Neuronal stem cell (in vitro differentiated cells): Measurements from ENCODE around the gene ADCY7.

Experiments
- DNase-seq: peaks from one replicate; pipeline ENCODE4 v3.0.0-alpha.2; 2013; ENCODE audit warnings: low spot score
- H2AFZ ChIP-seq: one replicate; pipeline ENCODE4 v1.6.1; 2013; ENCODE audit warnings: mild to moderate bottlenecking, low read length, inconsistent platforms
- H2AK5ac ChIP-seq: 2 replicates; pipeline ENCODE4 v1.6.1; 2013; ENCODE audit warnings: low read depth, mild to moderate bottlenecking, inconsistent platforms, low read length, moderate library complexity, mixed read lengths
- H2BK120ac ChIP-seq: 2 replicates; pipeline ENCODE4 v1.6.1; 2013; ENCODE audit warnings: low read depth, mild to moderate bottlenecking, inconsistent platforms, low read length, moderate library complexity, mixed read lengths
- H2BK12ac ChIP-seq: one replicate; pipeline ENCODE4 v1.6.1; 2013; ENCODE audit warnings: low read length, inconsistent platforms
- H2BK15ac ChIP-seq: 2 replicates; pipeline ENCODE4 v1.6.1; 2013; ENCODE audit warnings: mild to moderate bottlenecking, low read length, inconsistent platforms, mixed read lengths
- H2BK5ac ChIP-seq: one replicate; pipeline ENCODE4 v1.6.1; 2013; ENCODE audit warnings: inconsistent platforms, mild to moderate bottlenecking, low read length, moderate library complexity
- H3K14ac ChIP-seq: one replicate; pipeline ENCODE4 v1.6.1; 2013; ENCODE audit warnings: low read length, inconsistent platforms
- H3K18ac ChIP-seq: 2 replicates; pipeline ENCODE4 v1.6.1; 2013; ENCODE audit warnings: low read length, inconsistent platforms
- H3K23ac ChIP-seq: 2 replicates; pipeline ENCODE4 v1.6.1; 2013; ENCODE audit warnings: low read depth, mild to moderate bottlenecking, mixed read lengths, low read length, inconsistent platforms; ENCODE audit not compliant: poor library complexity
- H3K27ac ChIP-seq: replicated peaks from 3 replicates; pipeline ENCODE4 v1.5.1; 2013; ENCODE audit warnings: low read length, inconsistent platforms
- H3K27me3 ChIP-seq, 3 experiments: 2 replicates each; pipeline ENCODE4 v1.6.1; 2013; ENCODE audit warnings: low read length in 3 of 3, mild to moderate bottlenecking in 2 of 3, inconsistent platforms in 1 of 3, low read depth in 1 of 3, mixed read lengths in 1 of 3, moderate library complexity in 1 of 3; ENCODE audit not compliant: control insufficient read depth in 3 of 3, insufficient read depth in 3 of 3
- H3K36me3 ChIP-seq, 2 donors: replicated peaks in 1 of 2; 2 replicates each; pipeline ENCODE4 v1.6.1; 2013; ENCODE audit warnings: low read length in 2 of 2; ENCODE audit not compliant: control insufficient read depth in 2 of 2, insufficient read depth in 2 of 2
- H3K4ac ChIP-seq: 2 replicates; pipeline ENCODE4 v1.6.1; 2013; ENCODE audit warnings: inconsistent platforms, mild to moderate bottlenecking, low read length, moderate library complexity
- H3K4me1 ChIP-seq, 2 donors: 1 replicate in 1 of 2; 2 replicates in 1 of 2; pipeline ENCODE4 v1.6.1; 2013; ENCODE audit warnings: low read length in 2 of 2, low read depth in 1 of 2; ENCODE audit not compliant: control insufficient read depth in 2 of 2, insufficient read depth in 1 of 2
- H3K4me2 ChIP-seq: one replicate; pipeline ENCODE4 v1.6.1; 2013; ENCODE audit warnings: mild to moderate bottlenecking, low read length, inconsistent platforms; ENCODE audit not compliant: insufficient read depth, poor library complexity, severe bottlenecking
- H3K4me3 ChIP-seq, 2 donors: 2 replicates each; pipeline ENCODE4 v1.5.1; 2013; ENCODE audit warnings: low read length in 2 of 2, mild to moderate bottlenecking in 2 of 2, inconsistent platforms in 1 of 2, moderate library complexity in 1 of 2
- H3K79me1 ChIP-seq: one replicate; pipeline ENCODE4 v1.6.1; 2013; ENCODE audit warnings: low read depth, mild to moderate bottlenecking, inconsistent platforms, low read length, moderate library complexity
- H3K9ac ChIP-seq: one replicate; pipeline ENCODE4 v1.6.1; 2013; ENCODE audit warnings: mild to moderate bottlenecking, low read depth, low read length, inconsistent platforms; ENCODE audit not compliant: poor library complexity
- H3K9me3 ChIP-seq, 2 donors: replicated peaks in 1 of 2; 2 replicates each; pipeline versions ENCODE3 to v1.6.1; 2013; ENCODE audit warnings: low read length in 2 of 2, mild to moderate bottlenecking in 2 of 2, inconsistent platforms in 1 of 2, low read depth in 1 of 2, mixed read lengths in 1 of 2, moderate library complexity in 1 of 2; ENCODE audit not compliant: control insufficient read depth in 2 of 2, insufficient read depth in 1 of 2
- H4K8ac ChIP-seq: one replicate; pipeline ENCODE4 v1.6.1; 2013; ENCODE audit warnings: low read depth, mild to moderate bottlenecking, inconsistent platforms, low read length, moderate library complexity
- H4K91ac ChIP-seq: one replicate; pipeline ENCODE4 v1.6.1; 2013; ENCODE audit warnings: low read length, low read depth, mild to moderate bottlenecking, inconsistent platforms; ENCODE audit not compliant: poor library complexity
- WGBS, 2 donors: extraction: QIAGEN DNeasy Blood & Tissue Kit; methylation state at CpG; one replicate each; pipeline ENCODE4 v1.1.7; 2013; ENCODE audit warnings: missing lambda C conversion rate in 2 of 2, mixed read lengths in 1 of 2; ENCODE audit not compliant: insufficient read length in 2 of 2, insufficient replicate concordance in 1 of 2; ENCODE audit errors: extremely low coverage in 2 of 2; 5-methylcytosine and 5-hydroxymethylcytosine counted together

ADCY7 gene

GRCh38 chr16:50291719-50292565, 25.6 kb downstream of the ADCY7 start:
- Histone ChIP-seq H3K14ac (peak overlapping the region; percentile 97), H3K9me3 (no peaks in the 10 kb centered on the region), H3K18ac (peak overlapping the region; percentile 64), H3K27ac (no peak overlapping the region), H2BK120ac (no peak overlapping the region), H2BK15ac (peak overlapping the region; percentile 38), H2BK12ac (no peak overlapping the region), H2AFZ (no peak overlapping the region), H3K4me2 (no peak overlapping the region), H4K91ac (no peak overlapping the region), H3K36me3 (no peaks in the 10 kb centered on the region), H2AK5ac (peak overlapping the region; percentile 46), H3K9ac (peak overlapping the region; percentile 63), H2BK5ac (no peak overlapping the region), H3K79me1 (peaks cover 1% of the 10 kb centered on the region), H3K4ac (no peak overlapping the region), H3K4me1 (peaks cover 2 to 5% of the 10 kb centered on the region in 2 donors), H4K8ac (peak overlapping the region; percentile 43), H3K4me3 (no peak overlapping the region), H3K23ac (peak overlapping the region; percentile 85), H3K27me3 (no peaks in the 10 kb centered on the region)
- DNase-seq, result no peak
- WGBS, 2 donors, result no CpG with 5 or more reads among the region's 26 CpGs

DNA sequence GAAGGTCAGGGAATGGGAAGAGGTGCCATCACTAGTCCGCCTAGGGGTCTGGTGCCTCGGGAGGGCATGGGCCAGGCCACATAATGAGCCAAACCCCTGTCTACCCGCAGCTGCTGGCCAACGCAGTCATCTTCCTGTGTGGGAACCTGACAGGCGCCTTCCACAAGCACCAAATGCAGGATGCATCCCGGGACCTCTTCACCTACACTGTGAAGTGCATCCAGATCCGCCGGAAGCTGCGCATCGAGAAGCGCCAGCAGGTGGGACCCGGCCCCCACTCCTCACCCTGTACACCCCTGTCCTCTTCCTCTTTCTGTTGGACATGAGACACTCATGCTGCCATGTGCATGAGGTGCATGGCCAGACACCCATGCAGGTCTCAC, 26.2 kb downstream of the ADCY7 start:
- Histone ChIP-seq H2BK5ac (no peak overlapping the region), H2BK15ac (peak overlapping the region; percentile 38), H3K14ac (no peak overlapping the region), H4K8ac (no peak overlapping the region), H3K9me3 (no peaks in the 10 kb centered on the region), H2AFZ (no peak overlapping the region), H3K4me1 (peaks cover 2 to 5% of the 10 kb centered on the region in 2 donors), H3K18ac (no peak overlapping the region), H2BK12ac (no peak overlapping the region), H3K4me2 (no peak overlapping the region), H4K91ac (no peak overlapping the region), H3K9ac (no peak overlapping the region), H3K36me3 (no peaks in the 10 kb centered on the region), H3K23ac (peak overlapping the region; percentile 13), H2BK120ac (no peak overlapping the region), H3K4ac (no peak overlapping the region), H3K27ac (no peak overlapping the region), H3K4me3 (no peak overlapping the region), H2AK5ac (peak overlapping the region; percentile 8), H3K27me3 (no peaks in the 10 kb centered on the region), H3K79me1 (peaks cover 1% of the 10 kb centered on the region)
- no CpG with 5 or more reads among the region's 12 CpGs for WGBS, 2 donors
- no peak for DNase-seq

- H3K18ac ChIP-seq, result peak overlapping the region; percentile 85
- DNase-seq, result no peak
- WGBS, 2 donors, result no CpG with 5 or more reads among the region's 20 CpGs
Observed at GRCh38 chr16:50293041-50293783, 26.9 kb downstream of the ADCY7 start.

More at GRCh38 chr16:50293041-50293783, 26.9 kb downstream of the ADCY7 start:
- Histone ChIP-seq H4K8ac (no peak overlapping the region), H2BK12ac (no peak overlapping the region), H3K79me1 (peaks cover 1% of the 10 kb centered on the region), H3K27ac (no peak overlapping the region), H2BK15ac (no peak overlapping the region), H2AK5ac (peak overlapping the region; percentile 21), H2BK120ac (peak overlapping the region; percentile 31), H3K36me3 (no peaks in the 10 kb centered on the region), H3K4me3 (no peak overlapping the region), H3K4me2 (no peak overlapping the region), H4K91ac (no peak overlapping the region), H3K9ac (no peak overlapping the region), H3K9me3 (no peaks in the 10 kb centered on the region), H3K4me1 (peaks cover 2 to 5% of the 10 kb centered on the region in 2 donors), H3K4ac (no peak overlapping the region), H3K23ac (no peak overlapping the region), H3K14ac (peak overlapping the region; percentile 94), H2AFZ (no peak overlapping the region), H2BK5ac (no peak overlapping the region), H3K27me3 (no peaks in the 10 kb centered on the region)
